H9 (cell line): ENCODE results near the gene ANO10. TPM values are rescaled to one million over a fixed set of nuclear protein-coding genes. Genes with fewer than 3 reads are reported as not detected.

Experiments
- DNase-seq: peaks from one replicate; pipeline ENCODE4 v3.0.0-alpha.2; 2017
- H2AFZ ChIP-seq: one replicate; pipeline ENCODE4 v1.6.1; 2013; ENCODE audit warnings: mild to moderate bottlenecking, low read length, control low read depth, moderate library complexity
- H2AK5ac ChIP-seq: 2 replicates; pipeline ENCODE4 v1.6.1; 2013; ENCODE audit warnings: low read length, control low read depth, mixed read lengths; ENCODE audit not compliant: insufficient read length
- H2BK120ac ChIP-seq: one replicate; pipeline ENCODE4 v1.6.1; 2013; ENCODE audit warnings: low read depth, mild to moderate bottlenecking, low read length, control low read depth, inconsistent platforms; ENCODE audit not compliant: poor library complexity, severe bottlenecking
- H2BK12ac ChIP-seq: 2 replicates; pipeline ENCODE4 v1.6.1; 2013; ENCODE audit warnings: low read length, control low read depth, mixed read lengths, low read depth; ENCODE audit not compliant: insufficient read length
- H2BK15ac ChIP-seq: 2 replicates; pipeline ENCODE4 v1.6.1; 2013; ENCODE audit warnings: low read depth, low read length, control low read depth
- H2BK20ac ChIP-seq: one replicate; pipeline ENCODE4 v1.6.1; 2013; ENCODE audit warnings: low read depth, mild to moderate bottlenecking, low read length, control low read depth, inconsistent platforms; ENCODE audit not compliant: poor library complexity, severe bottlenecking
- H2BK5ac ChIP-seq: 2 replicates; pipeline ENCODE4 v1.6.1; 2013; ENCODE audit warnings: low read length, control low read depth, mixed read lengths; ENCODE audit not compliant: insufficient read length
- H3K14ac ChIP-seq: 2 replicates; pipeline ENCODE4 v1.6.1; 2013; ENCODE audit warnings: low read length, control low read depth; ENCODE audit not compliant: insufficient read depth
- H3K18ac ChIP-seq: 2 replicates; pipeline ENCODE4 v1.6.1; 2013; ENCODE audit warnings: low read depth, mild to moderate bottlenecking, mixed read lengths, low read length, control low read depth; ENCODE audit not compliant: insufficient read length
- H3K23ac ChIP-seq: 2 replicates; pipeline ENCODE4 v1.6.1; 2013; ENCODE audit warnings: low read length, control low read depth, mixed read lengths, low read depth; ENCODE audit not compliant: insufficient read length
- H3K23me2 ChIP-seq: 2 replicates; pipeline ENCODE4 v1.6.1; 2013; ENCODE audit warnings: low read depth, mild to moderate bottlenecking, mixed read lengths, low read length, control low read depth; ENCODE audit not compliant: insufficient read length, poor library complexity, severe bottlenecking
- H3K27ac ChIP-seq: 2 replicates; pipeline ENCODE4 v1.5.1; 2013; ENCODE audit warnings: low read length, control low read depth, mixed read lengths, low read depth; ENCODE audit not compliant: insufficient read length
- H3K27me3 ChIP-seq: 2 replicates; pipeline ENCODE4 v1.6.1; 2013; ENCODE audit warnings: low read length, control low read depth, inconsistent platforms; ENCODE audit not compliant: insufficient read depth
- H3K4ac ChIP-seq: 2 replicates; pipeline ENCODE4 v1.6.1; 2013; ENCODE audit warnings: low read depth, mild to moderate bottlenecking, control low read depth, inconsistent platforms, low read length, moderate library complexity
- H3K4me1 ChIP-seq: 2 replicates; pipeline ENCODE4 v1.6.1; 2013; ENCODE audit warnings: low read length, control low read depth, inconsistent platforms; ENCODE audit not compliant: insufficient read depth
- H3K4me2 ChIP-seq: 2 replicates; pipeline ENCODE4 v1.6.1; 2013; ENCODE audit warnings: low read length, control low read depth, mixed read lengths; ENCODE audit not compliant: insufficient read length, insufficient read depth
- H3K56ac ChIP-seq: 2 replicates; pipeline ENCODE4 v1.6.1; 2013; ENCODE audit warnings: low read depth, mild to moderate bottlenecking, mixed read lengths, low read length, control low read depth; ENCODE audit not compliant: insufficient read length
- H3K79me1 ChIP-seq: 2 replicates; pipeline ENCODE4 v1.6.1; 2013; ENCODE audit warnings: low read depth, mild to moderate bottlenecking, moderate library complexity, low read length, control low read depth, inconsistent platforms; ENCODE audit not compliant: insufficient read depth, poor library complexity, severe bottlenecking
- H3K79me2 ChIP-seq: 2 replicates; pipeline ENCODE4 v1.6.1; 2013; ENCODE audit warnings: low read length, control low read depth, inconsistent platforms; ENCODE audit not compliant: insufficient read depth
- H3K9ac ChIP-seq: 2 replicates; pipeline ENCODE4 v1.6.1; 2013; ENCODE audit warnings: low read length, control low read depth, mixed read lengths; ENCODE audit not compliant: insufficient read length; ENCODE audit errors: extremely low read depth
- H3K9me3 ChIP-seq: one replicate; pipeline ENCODE4 v1.6.1; 2013; ENCODE audit warnings: low read depth, low read length, inconsistent platforms; ENCODE audit not compliant: control insufficient read depth
- H3T11ph ChIP-seq: one replicate; pipeline ENCODE4 v1.6.1; 2013; ENCODE audit warnings: mild to moderate bottlenecking, low read length, control low read depth, inconsistent platforms
- H4K20me1 ChIP-seq: one replicate; pipeline ENCODE4 v1.6.1; 2013; ENCODE audit not compliant: control insufficient read depth, insufficient read length, insufficient read depth
- H4K5ac ChIP-seq: 2 replicates; pipeline ENCODE4 v1.6.1; 2013; ENCODE audit warnings: low read depth, mild to moderate bottlenecking, mixed read lengths, low read length, control low read depth; ENCODE audit not compliant: insufficient read length
- H4K8ac ChIP-seq: replicated peaks from 2 replicates; pipeline ENCODE4 v1.6.1; 2013; ENCODE audit warnings: low read length, control low read depth, mixed read lengths, low read depth; ENCODE audit not compliant: insufficient read length
- H4K91ac ChIP-seq: 2 replicates; pipeline ENCODE4 v1.6.1; 2013; ENCODE audit warnings: low read depth, mild to moderate bottlenecking, moderate library complexity, mixed read lengths, low read length, control low read depth; ENCODE audit not compliant: insufficient read length
- H3K27ac Mint-ChIP-seq, 3 experiments: 2 replicates in 2 of 3; 3 replicates in 1 of 3; pipeline ENCODE4 v1.8.0; 2020 to 2021; ENCODE audit warnings: mixed read lengths in 3 of 3, mild to moderate bottlenecking in 1 of 3, moderate library complexity in 1 of 3
- H3K27me3 Mint-ChIP-seq: 2 replicates; pipeline ENCODE4 v1.8.0; 2021; ENCODE audit warnings: low read depth, mild to moderate bottlenecking, moderate library complexity, mixed read lengths
- H3K36me3 Mint-ChIP-seq, 3 experiments: 2 replicates in 2 of 3; 3 replicates in 1 of 3; pipeline ENCODE4 v1.8.0; 2020 to 2021; ENCODE audit warnings: low read depth in 3 of 3, mixed read lengths in 3 of 3; ENCODE audit not compliant: insufficient read depth in 1 of 3
- H3K4me1 Mint-ChIP-seq, 2 experiments: 2 replicates each; pipeline ENCODE4 v1.8.0; 2020; ENCODE audit warnings: mixed read lengths in 2 of 2
- H3K4me3 Mint-ChIP-seq, 2 experiments: 2 replicates in 1 of 2; 3 replicates in 1 of 2; pipeline ENCODE4 v1.8.0; 2020 to 2021; ENCODE audit warnings: mild to moderate bottlenecking in 2 of 2, mixed read lengths in 2 of 2, moderate library complexity in 1 of 2
- H3K9me3 Mint-ChIP-seq, 2 experiments: 2 replicates in 1 of 2; 3 replicates in 1 of 2; pipeline ENCODE4 v1.8.0; 2020; ENCODE audit warnings: mild to moderate bottlenecking in 2 of 2, mixed read lengths in 2 of 2, moderate library complexity in 1 of 2
- WGBS: extraction: QIAGEN DNeasy Blood & Tissue Kit; methylation state at CpG from one replicate; pipeline ENCODE4 v1.1.7; 2013; ENCODE audit warnings: missing lambda C conversion rate, low lambda C conversion rate, mixed read lengths; ENCODE audit not compliant: insufficient read length; ENCODE audit errors: extremely low coverage; 5-methylcytosine and 5-hydroxymethylcytosine counted together
- total RNA-seq: library from RNA; stranded (reverse); gene quantifications from 2 replicates; pipeline ENCODE4 v1.2.1, GENCODE V29; 2021
- TF ChIP-seq, protein P1 (sequence below): fragments of 200-600 bp; sonication (generic); conservative IDR thresholded peaks from 3 replicates; pipeline ENCODE4 v1.8.0; 2021; ENCODE audit warnings: antibody characterized with exemption, mild to moderate bottlenecking

Gene ANO10
- total RNA-seq, 1 experiment from 2014 or later = 38.7 TPM

DNA sequence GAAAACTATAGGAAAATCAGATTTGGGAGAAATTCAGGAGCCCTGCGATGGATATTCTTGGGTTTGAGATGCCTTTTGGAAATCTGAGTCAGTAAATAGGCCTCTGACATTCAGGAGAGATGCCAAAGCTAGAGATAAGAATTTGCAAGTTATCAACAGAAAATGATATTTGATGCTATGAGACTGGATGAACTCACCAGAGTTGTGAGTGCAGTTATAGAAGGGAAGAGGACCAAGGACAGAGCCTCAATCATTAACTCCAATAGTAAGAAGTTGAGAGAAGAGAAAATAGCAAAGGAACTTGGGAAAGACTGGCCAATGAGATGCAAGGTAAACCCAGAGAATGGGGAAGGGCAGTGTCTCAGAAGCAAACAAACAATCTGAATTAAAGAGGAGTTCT, 7.9 kb upstream of the ANO10 start:
- no peak overlapping the region for H4K91ac ChIP-seq
- H3K4me1 Mint-ChIP-seq = peaks cover 8 to 26% of the 10 kb centered on the region in 2 experiments
- no peak overlapping the region for H2BK5ac ChIP-seq
- H3K23me2 ChIP-seq = no peaks in the 10 kb centered on the region
- H3T11ph ChIP-seq = no peak overlapping the region
- no peaks in the 10 kb centered on the region for H4K20me1 ChIP-seq
- no peaks in the 10 kb centered on the region for H3K4me1 ChIP-seq
- no peaks in the 10 kb centered on the region for H3K79me1 ChIP-seq
- DNase-seq = no peak
- H3K9me3 ChIP-seq = no peaks in the 10 kb centered on the region
- H2AFZ ChIP-seq = no peak overlapping the region
- H2BK12ac ChIP-seq = no peak overlapping the region
- no peak overlapping the region for H3K4me3 Mint-ChIP-seq
- no peak overlapping the region for H3K4me2 ChIP-seq
- no peaks in the 10 kb centered on the region; the same call in 1 of the 2 replicates for H3K27me3 Mint-ChIP-seq
- no peak overlapping the region for H3K56ac ChIP-seq
- no peak overlapping the region for H4K8ac ChIP-seq
- H2BK15ac ChIP-seq = no peak overlapping the region
- H3K27ac Mint-ChIP-seq = peak overlapping the region in 1 of 3 experiments; percentile 37; a peak in 2 of 7 replicates
- TF ChIP-seq, protein P1, sequence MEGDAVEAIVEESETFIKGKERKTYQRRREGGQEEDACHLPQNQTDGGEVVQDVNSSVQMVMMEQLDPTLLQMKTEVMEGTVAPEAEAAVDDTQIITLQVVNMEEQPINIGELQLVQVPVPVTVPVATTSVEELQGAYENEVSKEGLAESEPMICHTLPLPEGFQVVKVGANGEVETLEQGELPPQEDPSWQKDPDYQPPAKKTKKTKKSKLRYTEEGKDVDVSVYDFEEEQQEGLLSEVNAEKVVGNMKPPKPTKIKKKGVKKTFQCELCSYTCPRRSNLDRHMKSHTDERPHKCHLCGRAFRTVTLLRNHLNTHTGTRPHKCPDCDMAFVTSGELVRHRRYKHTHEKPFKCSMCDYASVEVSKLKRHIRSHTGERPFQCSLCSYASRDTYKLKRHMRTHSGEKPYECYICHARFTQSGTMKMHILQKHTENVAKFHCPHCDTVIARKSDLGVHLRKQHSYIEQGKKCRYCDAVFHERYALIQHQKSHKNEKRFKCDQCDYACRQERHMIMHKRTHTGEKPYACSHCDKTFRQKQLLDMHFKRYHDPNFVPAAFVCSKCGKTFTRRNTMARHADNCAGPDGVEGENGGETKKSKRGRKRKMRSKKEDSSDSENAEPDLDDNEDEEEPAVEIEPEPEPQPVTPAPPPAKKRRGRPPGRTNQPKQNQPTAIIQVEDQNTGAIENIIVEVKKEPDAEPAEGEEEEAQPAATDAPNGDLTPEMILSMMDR = no peak
- no CpG with 5 or more reads among the region's 1 CpG for WGBS
- H3K9me3 Mint-ChIP-seq = peaks cover 8 to 15% of the 10 kb centered on the region in 2 experiments
- no peak overlapping the region for H3K14ac ChIP-seq
- H3K27me3 ChIP-seq = no peaks in the 10 kb centered on the region
- H3K23ac ChIP-seq = no peak overlapping the region
- H2BK120ac ChIP-seq = no peak overlapping the region
- H3K79me2 ChIP-seq = no peaks in the 10 kb centered on the region
- no peak overlapping the region for H2AK5ac ChIP-seq
- no peak overlapping the region for H3K9ac ChIP-seq
- H3K4ac ChIP-seq = no peak overlapping the region
- no peak overlapping the region for H4K5ac ChIP-seq
- H3K18ac ChIP-seq = no peak overlapping the region
- no peak overlapping the region for H2BK20ac ChIP-seq
- no peak overlapping the region for H3K27ac ChIP-seq
- peaks cover 6 to 9% (median 7%) of the 10 kb centered on the region in 3 experiments for H3K36me3 Mint-ChIP-seq
